Fibroblast of lung (primary cell): ENCODE data around the gene DEPP1. TPM values are rescaled to one million over a fixed set of nuclear protein-coding genes. Genes with fewer than 3 reads are reported as not detected.
A peak's percentile ranks its signal among the peaks of the same experiment; 100 is the strongest.

Experiments
- DNase-seq, 2 donors: peaks; one replicate each; pipeline versions ENCODE4 v3.0.0 to v3.0.0-alpha.2; 2010; ENCODE audit warnings: low read depth in 2 of 2
- H2AFZ ChIP-seq: 2 replicates; pipeline ENCODE4 v1.5.1; 2012; ENCODE audit warnings: low read length, control low read depth, inconsistent platforms
- H3K27ac ChIP-seq: 2 replicates; pipeline ENCODE4 v1.5.1; 2011; ENCODE audit warnings: low read length, control low read depth; ENCODE audit not compliant: insufficient read depth
- H3K27me3 ChIP-seq: 2 replicates; pipeline ENCODE4 v1.5.1; 2011; ENCODE audit warnings: mild to moderate bottlenecking, low read length; ENCODE audit not compliant: control insufficient read depth, insufficient read depth
- H3K36me3 ChIP-seq: 2 replicates; pipeline ENCODE4 v1.5.1; 2011; ENCODE audit warnings: low read length; ENCODE audit not compliant: control insufficient read depth, insufficient read depth
- H3K4me1 ChIP-seq: 2 replicates; pipeline ENCODE4 v1.5.1; 2011; ENCODE audit warnings: low read length; ENCODE audit not compliant: control insufficient read depth, insufficient read depth; ENCODE audit errors: extremely low read depth
- H3K4me2 ChIP-seq: 2 replicates; pipeline ENCODE4 v1.5.1; 2011; ENCODE audit warnings: low read length, control low read depth; ENCODE audit not compliant: insufficient read depth; ENCODE audit errors: extremely low read depth
- H3K4me3 ChIP-seq, 4 experiments: fragments of 200-600 bp in 1 of 4; sonication (generic) in 1 of 4; replicated peaks in 1 of 4; 2 replicates each; pipeline ENCODE4 v1.5.1; 2011 to 2016; ENCODE audit warnings: low read length in 4 of 4, low read depth in 3 of 4, mild to moderate bottlenecking in 3 of 4, control low read depth in 2 of 4, inconsistent platforms in 1 of 4, mixed read lengths in 1 of 4; ENCODE audit not compliant: insufficient read depth in 1 of 4; ENCODE audit errors: control extremely low read depth in 1 of 4
- H3K79me2 ChIP-seq: 2 replicates; pipeline ENCODE4 v1.5.1; 2012; ENCODE audit warnings: mild to moderate bottlenecking, low read length, inconsistent platforms; ENCODE audit not compliant: control insufficient read depth, insufficient read depth
- H3K9ac ChIP-seq: 2 replicates; pipeline ENCODE4 v1.5.1; 2011; ENCODE audit warnings: mild to moderate bottlenecking, low read length, control low read depth; ENCODE audit not compliant: insufficient read depth
- H3K9me3 ChIP-seq: 2 replicates; pipeline ENCODE4 v1.5.1; 2012; ENCODE audit warnings: low read depth, low read length; ENCODE audit not compliant: control insufficient read depth, insufficient read depth
- H4K20me1 ChIP-seq: 2 replicates; pipeline ENCODE4 v1.5.1; 2011; ENCODE audit warnings: low read length; ENCODE audit not compliant: control insufficient read depth, insufficient read depth; ENCODE audit errors: extremely low read depth
- EZH2 ChIP-seq: IDR thresholded peaks from 2 replicates; pipeline ENCODE4 v1.5.1; 2012; ENCODE audit warnings: low read length, control low read depth, mild to moderate bottlenecking; ENCODE audit errors: missing control alignments
- polyA plus RNA-seq, 2 donors: library from polyadenylated mRNA; depleted of rRNA in 1 of 2; stranded (reverse) in 1 of 2; unstranded in 1 of 2; fragments of >200 nt; gene quantifications; 2 replicates each; pipeline ENCODE4 v1.2.1, GENCODE V29; 2011 to 2012; ENCODE audit warnings: missing spikeins in 1 of 2
- total RNA-seq: library from RNA; depleted of rRNA; stranded (reverse); fragments of >200 nt; gene quantifications from 2 replicates; pipeline ENCODE4 v1.2.1, GENCODE V29; 2014
- TF ChIP-seq, protein P1 (sequence below), 2 donors: IDR thresholded peaks in 1 of 2; conservative IDR thresholded peaks in 1 of 2; 1 replicate in 1 of 2; 2 replicates in 1 of 2; pipeline ENCODE4 v1.5.1; 2011 to 2012; ENCODE audit warnings: low read length in 2 of 2, control low read depth in 1 of 2, inconsistent platforms in 1 of 2, low read depth in 1 of 2, mild to moderate bottlenecking in 1 of 2

The DEPP1 gene
- total and polyA plus RNA-seq, 2 donors (not counting 1 experiment from before 2014, with no cell fraction given), result 30.3 to 120 TPM

DNA sequence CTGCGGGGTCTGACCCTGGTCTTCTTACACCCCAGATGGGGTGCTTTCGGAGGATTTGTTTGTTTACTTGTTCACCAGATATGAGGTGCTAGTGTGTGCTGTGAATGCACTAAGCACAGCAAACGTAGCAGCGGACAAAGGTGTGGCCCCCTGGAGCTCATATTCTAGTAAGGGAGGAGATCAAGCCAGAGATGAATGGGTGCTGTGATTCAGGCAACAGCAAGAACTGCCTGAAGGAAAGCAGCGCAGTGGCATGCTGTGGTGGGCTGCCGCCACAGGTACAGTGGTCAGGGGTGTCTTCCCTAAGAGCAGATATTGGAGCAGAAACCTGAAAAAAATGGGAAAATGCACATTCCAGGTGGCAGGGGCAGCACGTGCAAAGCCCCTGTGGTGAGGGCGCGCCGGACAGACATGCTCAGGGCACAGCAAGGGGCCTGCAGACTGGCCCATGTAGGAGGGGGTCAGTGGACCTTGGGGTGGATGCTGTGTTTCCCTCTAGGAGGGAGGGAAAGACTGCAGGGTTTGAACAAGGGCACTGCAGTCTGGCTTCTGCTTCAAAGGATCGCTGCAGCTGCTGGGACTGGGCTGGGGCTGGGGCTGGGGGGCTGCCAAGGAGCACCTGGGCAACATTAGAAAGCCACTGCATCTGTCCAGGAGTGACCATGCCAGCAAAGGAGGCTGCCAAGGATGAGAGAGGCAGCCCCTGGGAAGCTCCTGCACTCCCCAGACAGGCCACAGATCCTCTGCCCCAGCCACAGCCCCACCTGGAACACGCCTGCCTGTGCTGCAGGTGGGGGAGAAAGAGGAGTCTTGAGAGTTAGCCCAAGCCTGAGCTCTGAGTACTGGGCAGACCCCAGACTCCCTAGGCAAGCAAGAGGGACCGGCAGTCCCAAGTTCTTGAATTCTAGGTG is 927 bp upstream of the DEPP1 start:
- TF ChIP-seq EZH2, result no peak
- TF ChIP-seq, protein P1, sequence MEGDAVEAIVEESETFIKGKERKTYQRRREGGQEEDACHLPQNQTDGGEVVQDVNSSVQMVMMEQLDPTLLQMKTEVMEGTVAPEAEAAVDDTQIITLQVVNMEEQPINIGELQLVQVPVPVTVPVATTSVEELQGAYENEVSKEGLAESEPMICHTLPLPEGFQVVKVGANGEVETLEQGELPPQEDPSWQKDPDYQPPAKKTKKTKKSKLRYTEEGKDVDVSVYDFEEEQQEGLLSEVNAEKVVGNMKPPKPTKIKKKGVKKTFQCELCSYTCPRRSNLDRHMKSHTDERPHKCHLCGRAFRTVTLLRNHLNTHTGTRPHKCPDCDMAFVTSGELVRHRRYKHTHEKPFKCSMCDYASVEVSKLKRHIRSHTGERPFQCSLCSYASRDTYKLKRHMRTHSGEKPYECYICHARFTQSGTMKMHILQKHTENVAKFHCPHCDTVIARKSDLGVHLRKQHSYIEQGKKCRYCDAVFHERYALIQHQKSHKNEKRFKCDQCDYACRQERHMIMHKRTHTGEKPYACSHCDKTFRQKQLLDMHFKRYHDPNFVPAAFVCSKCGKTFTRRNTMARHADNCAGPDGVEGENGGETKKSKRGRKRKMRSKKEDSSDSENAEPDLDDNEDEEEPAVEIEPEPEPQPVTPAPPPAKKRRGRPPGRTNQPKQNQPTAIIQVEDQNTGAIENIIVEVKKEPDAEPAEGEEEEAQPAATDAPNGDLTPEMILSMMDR (conservative IDR thresholded peaks at IDR 0.05 in 1 of 2, IDR thresholded peaks at IDR 0.05 in 1 of 2; ENCODE audit: low read depth in 1 of 2, low read length in 2 of 2), result no peak
- H3K27ac ChIP-seq, result peak overlapping the region; percentile 70
- peaks cover 4% of the 10 kb centered on the region for H3K36me3 ChIP-seq
- H4K20me1 ChIP-seq, result no peaks in the 10 kb centered on the region
- H3K79me2 ChIP-seq, result peaks cover 7% of the 10 kb centered on the region
- H3K4me3 ChIP-seq, result no peak overlapping the region
- H3K9me3 ChIP-seq, result no peaks in the 10 kb centered on the region
- no peak for DNase-seq
- peaks cover 42% of the 10 kb centered on the region for H3K4me1 ChIP-seq
- no peak overlapping the region for H2AFZ ChIP-seq
- no peak overlapping the region for H3K9ac ChIP-seq
- no peaks in the 10 kb centered on the region for H3K27me3 ChIP-seq
- no peak overlapping the region for H3K4me2 ChIP-seq

DNA sequence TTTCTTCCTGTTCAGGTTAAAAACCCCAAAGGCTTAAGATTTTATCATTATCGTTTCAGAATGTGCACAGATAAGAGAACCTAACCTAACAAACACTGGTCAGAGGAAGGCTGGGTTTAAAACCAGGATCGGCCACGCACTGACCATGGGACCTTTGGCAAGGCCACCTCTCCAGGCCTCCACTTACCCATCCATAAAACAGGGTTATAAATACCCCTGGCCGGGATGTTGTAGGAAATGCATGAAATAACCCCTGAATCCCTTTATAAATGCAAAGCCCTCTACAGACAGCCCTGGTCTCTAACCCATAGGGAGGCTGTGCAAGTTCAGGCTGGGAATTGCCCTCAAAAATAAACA is 418 bp downstream of the DEPP1 start:
- H2AFZ ChIP-seq, result no peak overlapping the region
- H3K36me3 ChIP-seq, result peaks cover 4% of the 10 kb centered on the region
- DNase-seq, result no peak
- no peaks in the 10 kb centered on the region for H3K9me3 ChIP-seq
- H3K9ac ChIP-seq, result peak overlapping the region; percentile 52
- peak overlapping the region; percentile 70 for H3K27ac ChIP-seq
- H3K27me3 ChIP-seq, result no peaks in the 10 kb centered on the region
- H3K79me2 ChIP-seq, result peaks cover 7% of the 10 kb centered on the region
- H3K4me1 ChIP-seq, result peaks cover 42% of the 10 kb centered on the region
- peak overlapping the region; percentile 43 to 85 (median 59) for H3K4me3 ChIP-seq
- H4K20me1 ChIP-seq, result no peaks in the 10 kb centered on the region
- peak overlapping the region; percentile 90 for H3K4me2 ChIP-seq
- TF ChIP-seq EZH2, result no peak
- TF ChIP-seq, protein P1 (conservative IDR thresholded peaks at IDR 0.05 in 1 of 2, IDR thresholded peaks at IDR 0.05 in 1 of 2; ENCODE audit: low read depth in 1 of 2, low read length in 2 of 2), result no peak

DNA sequence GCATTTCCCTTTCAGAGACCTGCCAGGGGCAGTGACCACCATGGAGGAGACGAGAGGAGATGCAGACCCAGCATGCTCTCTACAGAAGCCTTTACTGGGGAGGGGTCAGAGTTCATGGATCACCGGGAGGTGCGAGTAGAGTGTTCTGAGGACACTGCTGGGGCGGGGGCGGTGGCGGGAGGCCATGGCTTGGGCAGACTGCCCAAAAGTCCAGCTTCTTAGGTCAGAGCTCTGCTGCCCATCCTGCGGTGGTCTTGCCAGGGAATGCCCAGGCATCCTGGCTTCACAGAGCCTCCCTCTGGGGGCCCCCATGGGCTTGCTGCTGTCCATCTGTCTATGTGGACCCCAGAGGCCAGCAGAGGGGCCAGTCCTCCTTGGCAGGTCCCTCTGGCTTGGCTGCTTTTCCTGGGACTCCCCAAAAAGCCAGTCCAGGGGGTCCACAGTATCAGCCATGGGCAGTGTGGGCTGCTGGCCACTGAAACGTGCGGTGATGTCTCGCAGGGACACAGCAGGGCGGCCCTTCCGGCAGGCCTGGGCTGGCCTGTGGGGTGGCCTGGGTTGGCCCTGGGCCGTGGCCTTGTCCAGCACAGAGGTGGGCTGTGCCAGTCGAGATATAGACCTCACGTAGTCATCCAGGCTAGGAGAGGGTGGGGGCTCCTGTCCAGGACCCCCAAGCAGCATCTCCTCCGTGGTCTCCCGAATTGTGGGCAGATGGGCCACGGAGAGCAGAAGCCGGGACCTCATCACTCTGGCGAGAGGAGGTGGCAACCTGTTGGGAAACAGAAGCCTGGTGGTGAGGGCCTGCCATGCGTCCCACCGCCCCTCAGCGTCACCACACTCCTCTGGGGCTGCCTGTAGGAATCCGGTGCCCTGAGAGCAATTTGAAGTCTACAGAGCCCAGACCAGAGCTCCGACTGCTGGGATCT is 1.1 kb downstream of the DEPP1 start:
- H3K9ac ChIP-seq, result peak overlapping the region; percentile 1
- TF ChIP-seq, protein P1 (conservative IDR thresholded peaks at IDR 0.05 in 1 of 2, IDR thresholded peaks at IDR 0.05 in 1 of 2; ENCODE audit: low read depth in 1 of 2, low read length in 2 of 2), result no peak
- TF ChIP-seq EZH2, result no peak
- H3K4me3 ChIP-seq, result peak overlapping the region; percentile 43 to 85 (median 59)
- no peaks in the 10 kb centered on the region for H4K20me1 ChIP-seq
- H3K27me3 ChIP-seq, result no peaks in the 10 kb centered on the region
- H3K4me2 ChIP-seq, result peak overlapping the region; percentile 90
- peaks cover 7% of the 10 kb centered on the region for H3K79me2 ChIP-seq
- no peaks in the 10 kb centered on the region for H3K9me3 ChIP-seq
- H3K27ac ChIP-seq, result peak overlapping the region; percentile 70
- no peak for DNase-seq
- peaks cover 4% of the 10 kb centered on the region for H3K36me3 ChIP-seq
- no peak overlapping the region for H2AFZ ChIP-seq
- peaks cover 42% of the 10 kb centered on the region for H3K4me1 ChIP-seq
